ENCODE measurements around the gene LILRA1.
"Not testable (repeated sequence)": the region's sequence is repeated elsewhere in the genome, so short reads cannot be mapped to it uniquely, and the experiment has no call there.

LILRA1 gene

GRCh38 chr19:54627912-54628311 is 34.5 kb downstream of the LILRA1 start:
- not testable (repeated sequence) for DNase-seq

GRCh38 chr19:54630262-54630661 is 36.8 kb downstream of the LILRA1 start, which contains the start of gene LILRB1:
Gene LILRB1, plus strand, starts transcription at chr19:54630484. Its CDS starts 590 bp downstream, at chr19:54631074.
- DNase-seq: not testable (repeated sequence)

GRCh38 chr19:54630782-54631181 is 37.4 kb downstream of the LILRA1 start:
- DNase-seq: no peak

- DNase-seq: not testable (repeated sequence)
Measured at GRCh38 chr19:54631489-54632337, 38.3 kb downstream of the LILRA1 start.

GRCh38 chr19:54632517-54632916 is 39.1 kb downstream of the LILRA1 start:
- DNase-seq: not testable (repeated sequence)

DNA sequence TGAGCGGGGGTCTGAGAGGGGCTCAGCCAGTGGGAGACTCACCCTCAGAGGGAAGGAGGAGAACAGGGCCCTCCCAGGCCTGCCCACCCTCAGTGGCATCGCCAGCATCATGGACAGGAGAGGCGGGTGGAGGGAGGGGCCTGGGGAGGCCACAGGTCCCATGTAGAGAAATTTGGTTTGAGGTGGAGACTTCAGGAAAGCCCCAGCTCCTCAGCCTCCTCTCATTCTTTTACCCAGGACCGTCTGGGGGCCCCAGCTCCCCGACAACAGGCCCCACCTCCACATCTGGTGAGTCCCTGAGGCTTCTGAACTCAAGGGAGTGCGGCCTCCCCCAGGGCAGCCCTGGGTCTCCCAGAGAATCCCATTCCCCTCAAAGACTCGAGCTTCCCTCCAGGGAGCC is 40.0 kb downstream of the LILRA1 start:
- DNase-seq: no peak

- not testable (repeated sequence) for DNase-seq
Measured at GRCh38 chr19:54636081-54636480, 42.6 kb downstream of the LILRA1 start.

- no peak for DNase-seq
Measured at GRCh38 chr19:54638683-54639082, 45.3 kb downstream of the LILRA1 start.

DNA sequence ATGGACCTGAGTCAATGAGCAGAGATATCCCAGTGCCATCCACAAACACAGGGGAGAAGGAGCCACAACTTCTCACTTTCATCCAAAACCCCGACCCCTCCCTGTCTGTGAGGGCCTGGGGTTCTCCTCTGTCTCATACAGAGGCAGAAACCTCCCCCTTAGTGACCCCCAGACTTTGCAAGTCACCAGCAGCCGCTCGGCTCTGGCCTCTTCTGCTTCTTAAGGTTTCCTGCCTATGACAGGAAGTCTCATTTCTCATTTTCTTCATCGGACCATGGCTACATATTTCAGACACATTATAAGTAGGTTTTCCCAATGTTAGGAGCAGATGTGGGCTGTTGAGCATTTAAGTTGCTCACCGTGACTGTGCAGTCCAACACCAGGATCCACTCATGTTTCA is 49.5 kb downstream of the LILRA1 start:
- DNase-seq: not testable (repeated sequence)

DNA sequence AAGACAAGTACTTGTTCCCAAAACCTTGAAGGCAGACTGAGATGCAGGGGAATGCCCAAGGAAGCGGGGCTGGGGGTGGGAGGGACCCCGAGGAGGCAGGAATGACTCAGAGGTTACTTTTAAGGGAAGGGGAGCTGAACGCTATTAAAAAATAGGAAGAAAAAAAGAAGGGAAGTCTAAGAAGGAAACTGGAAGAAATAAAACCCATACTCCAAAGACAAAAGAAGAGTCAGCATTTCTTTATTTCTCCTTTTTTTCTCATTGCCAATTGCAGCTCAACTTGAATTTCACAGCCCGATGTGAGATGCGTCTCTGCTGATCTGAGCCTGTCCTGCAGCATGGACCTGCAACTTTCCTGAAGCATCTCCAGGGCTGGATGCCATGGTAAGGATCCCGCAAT is 50.2 kb downstream of the LILRA1 start:
- not testable (repeated sequence) for DNase-seq

GRCh38 chr19:54644056-54644455 is 50.6 kb downstream of the LILRA1 start:
- DNase-seq: no peak

- DNase-seq: no peak
Measured at GRCh38 chr19:54646331-54646841, 53.0 kb downstream of the LILRA1 start.

DNA sequence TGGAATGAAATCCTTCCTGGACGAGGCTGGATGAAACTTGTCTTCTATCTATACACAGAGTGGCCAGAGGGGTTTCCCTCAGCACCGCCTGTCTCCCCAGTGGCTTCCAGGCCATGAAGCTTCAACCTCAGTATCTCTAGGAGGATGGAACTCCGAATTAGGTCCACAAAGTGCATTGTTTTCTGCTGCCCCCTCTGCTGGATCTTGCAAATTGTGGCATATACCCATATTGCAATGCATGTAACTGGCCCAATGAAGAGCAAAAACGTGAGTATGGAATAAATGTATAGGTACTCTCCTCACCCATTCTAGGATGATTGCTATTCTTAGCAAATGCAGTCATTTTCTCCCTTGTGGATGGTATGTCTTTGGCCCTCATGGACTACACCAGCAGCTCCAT is 54.7 kb downstream of the LILRA1 start:
- DNase-seq: no peak

GRCh38 chr19:54650108-54650655 is 56.8 kb downstream of the LILRA1 start:
- DNase-seq: no peak

All from T1000 (cell line).